WTC11 (cell line): ENCODE results near the gene FRRS1.

Experiments used
- ATF3 ChIP-seq: sonication (generic); formaldehyde crosslinking; conservative IDR thresholded peaks from 2 replicates; pipeline ENCODE4 v1.8.1; 2022; ENCODE audit warnings: mild to moderate bottlenecking, missing genetic modification reagents
- CTCF ChIP-seq: fragments of 200-600 bp; IDR thresholded peaks from 2 replicates; pipeline ENCODE4 v1.8.0; 2022; ENCODE audit warnings: antibody characterized with exemption
- ELF4 ChIP-seq: sonication (generic); formaldehyde crosslinking; IDR thresholded peaks from 2 replicates; pipeline ENCODE4 v1.8.1; 2022; ENCODE audit warnings: low read depth, mild to moderate bottlenecking, moderate library complexity, missing genetic modification reagents
- FOXK1 ChIP-seq: sonication (generic); formaldehyde crosslinking; IDR thresholded peaks from 2 replicates; pipeline ENCODE4 v1.8.0; 2022; ENCODE audit warnings: mild to moderate bottlenecking, moderate library complexity, missing genetic modification reagents
- FOXP4 ChIP-seq: sonication (generic); formaldehyde crosslinking; IDR thresholded peaks from 2 replicates; pipeline ENCODE4 v1.8.0; 2022; ENCODE audit warnings: mild to moderate bottlenecking, missing genetic modification reagents
- IRF2 ChIP-seq: sonication (generic); formaldehyde crosslinking; IDR thresholded peaks from 2 replicates; pipeline ENCODE4 v1.8.0; 2022; ENCODE audit warnings: low read depth, missing genetic modification reagents, borderline replicate concordance
- NFYB ChIP-seq: sonication (generic); formaldehyde crosslinking; conservative IDR thresholded peaks from 2 replicates; pipeline ENCODE4 v1.8.0; 2022; ENCODE audit warnings: low read depth, missing genetic modification reagents
- NR1H2 ChIP-seq: sonication (generic); formaldehyde crosslinking; IDR thresholded peaks from 2 replicates; pipeline ENCODE4 v1.9.0; 2021; ENCODE audit warnings: mild to moderate bottlenecking, moderate library complexity, missing genetic modification reagents
- SMAD3 ChIP-seq: sonication (generic); formaldehyde crosslinking; IDR thresholded peaks from 2 replicates; pipeline ENCODE4 v1.8.0; 2022; ENCODE audit warnings: missing genetic modification reagents, mild to moderate bottlenecking, borderline replicate concordance
- SMAD4 ChIP-seq: sonication (generic); formaldehyde crosslinking; IDR thresholded peaks from 2 replicates; pipeline ENCODE4 v1.8.0; 2022; ENCODE audit warnings: mild to moderate bottlenecking, missing genetic modification reagents

GRCh38 chr1:99777752-99778151 is 11.3 kb upstream of the FRRS1 start:
- TF ChIP-seq NR1H2 (no peak), NFYB (CRISPR knock-in tag) (no peak), FOXK1 (CRISPR knock-in tag) (no peak), SMAD4 (no peak), CTCF (no peak), ELF4 (CRISPR knock-in tag) (no peak), SMAD3 (CRISPR knock-in tag) (no peak), ATF3 (no peak), IRF2 (CRISPR knock-in tag) (no peak), FOXP4 (CRISPR knock-in tag) (no peak)
